ENCODE results near the gene U2AF1.
"Not testable (repeated sequence)": the region's sequence is repeated elsewhere in the genome, so short reads cannot be mapped to it uniquely, and the experiment has no call there.

The U2AF1 gene

GRCh38 chr21:43076023-43076637 lies 31.2 kb downstream of the U2AF1 start:
- DNase-seq, result not testable (repeated sequence)

- not testable (repeated sequence) for DNase-seq
Measured at GRCh38 chr21:43075170-43076022, 32.0 kb downstream of the U2AF1 start, which contains the start of gene CBS. Gene CBS (minus strand): TSS chr21:43075835. CDS start chr21:43072193, 3,642 bp downstream.

GRCh38 chr21:43074401-43075169 lies 32.8 kb downstream of the U2AF1 start:
- not testable (repeated sequence) for DNase-seq

- DNase-seq, result not testable (repeated sequence)
Measured at GRCh38 chr21:43072742-43073141, 34.6 kb downstream of the U2AF1 start.

DNA sequence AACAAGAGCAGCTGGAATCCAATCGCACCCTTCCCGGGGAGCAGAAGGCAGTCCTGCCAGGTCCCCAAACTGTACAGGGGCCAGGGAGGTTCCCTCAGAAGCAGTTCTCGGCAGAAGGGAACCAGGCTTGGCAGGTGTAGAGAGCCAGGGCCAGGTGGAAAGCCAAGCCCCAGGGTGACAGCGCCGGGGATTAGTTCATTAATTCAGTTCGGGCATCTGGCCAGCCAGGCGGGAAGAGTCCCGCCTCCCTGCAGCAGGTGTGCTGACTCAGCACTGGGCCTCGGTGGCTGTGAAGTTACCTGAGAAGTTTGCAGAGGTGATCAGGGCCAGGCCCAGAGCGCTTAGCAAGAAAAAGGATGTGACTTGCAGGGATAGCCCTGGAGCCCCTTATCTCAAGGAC lies 37.7 kb downstream of the U2AF1 start:
- not testable (repeated sequence) for DNase-seq

DNA sequence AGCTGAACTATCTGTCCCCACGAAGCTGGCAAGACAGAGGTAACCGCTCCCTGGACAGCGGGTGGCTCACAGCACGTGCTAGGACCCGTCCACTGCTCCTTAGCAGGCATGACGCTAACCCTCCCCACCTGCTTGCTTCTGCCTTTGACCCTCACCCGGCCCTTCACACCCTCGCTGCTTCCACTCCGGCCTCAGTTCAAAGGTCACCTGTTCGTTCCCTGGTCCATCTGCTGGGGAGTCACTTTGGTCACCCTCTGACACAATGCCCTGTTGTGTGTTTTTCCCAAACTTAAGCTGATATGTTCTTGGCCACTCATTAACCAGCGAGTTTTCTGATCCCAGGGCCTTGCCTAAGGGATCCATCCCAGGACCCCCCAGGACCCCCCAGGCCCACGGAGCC lies 39.3 kb downstream of the U2AF1 start:
- not testable (repeated sequence) for DNase-seq

DNA sequence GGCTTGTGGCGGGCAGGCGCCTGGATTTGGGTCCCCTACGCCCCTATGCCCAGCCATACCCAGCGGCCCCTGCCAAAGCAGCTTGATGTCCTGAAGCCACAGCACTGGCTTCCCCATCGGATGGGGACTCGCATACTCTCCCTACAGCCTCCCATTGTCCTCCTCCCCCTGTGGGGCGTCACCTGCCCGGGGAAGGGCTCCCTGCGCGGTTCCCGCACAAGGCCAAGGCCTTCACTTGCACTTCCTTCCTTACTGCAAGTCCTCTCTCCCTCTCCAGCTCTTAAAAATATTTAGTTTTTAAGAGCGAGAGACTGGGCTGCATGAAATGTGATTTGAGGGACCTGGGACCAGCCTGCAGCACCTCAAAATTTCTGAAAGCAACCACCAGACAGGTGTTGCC lies 40.7 kb downstream of the U2AF1 start:
- DNase-seq, result not testable (repeated sequence)

DNA sequence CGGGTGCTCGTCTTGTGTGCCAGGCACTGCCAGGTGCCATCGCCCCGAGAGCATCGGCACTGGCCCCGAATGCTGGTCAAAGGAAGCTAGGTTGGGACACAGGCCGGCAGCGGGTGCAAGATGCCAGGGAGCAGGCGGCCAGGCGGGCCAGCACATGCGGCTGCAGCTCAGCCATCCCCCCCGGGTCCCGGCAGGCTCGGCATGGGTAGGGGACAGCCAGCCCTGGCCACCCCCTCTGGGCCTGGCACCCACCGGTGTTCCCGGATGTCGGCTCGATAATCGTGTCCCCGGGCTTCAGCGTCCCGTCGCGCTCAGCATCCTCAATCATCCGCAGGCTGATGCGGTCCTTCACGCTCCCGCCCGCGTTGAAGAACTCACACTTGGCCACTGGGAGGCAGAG lies 41.4 kb downstream of the U2AF1 start:
- not testable (repeated sequence) for DNase-seq

- not testable (repeated sequence) for DNase-seq
Measured at GRCh38 chr21:43064265-43064917, 43.0 kb downstream of the U2AF1 start.

- DNase-seq, result not testable (repeated sequence)
Measured at GRCh38 chr21:43062955-43063664, 44.3 kb downstream of the U2AF1 start.

DNA sequence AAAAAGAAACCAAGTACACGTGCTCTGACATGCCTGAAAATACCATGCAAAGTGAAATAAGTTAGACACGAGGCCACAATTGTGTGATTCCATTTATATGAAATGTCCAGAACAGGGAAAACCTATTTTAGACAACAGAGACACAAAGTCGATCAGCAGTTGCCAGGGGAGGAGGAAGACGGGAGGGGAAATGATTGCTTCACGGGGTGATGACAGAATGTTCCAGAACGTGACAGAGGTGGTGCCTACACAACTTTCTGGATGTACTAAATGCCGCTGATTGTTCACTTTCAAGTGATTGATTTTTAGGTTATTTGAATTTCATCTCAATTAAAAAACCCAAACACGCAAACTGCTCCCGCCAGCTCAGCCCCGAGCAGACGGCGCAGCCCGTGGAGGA lies 54.3 kb downstream of the U2AF1 start:
- DNase-seq, result not testable (repeated sequence)

- DNase-seq, result not testable (repeated sequence)
Measured at GRCh38 chr21:43045876-43046821, 61.2 kb downstream of the U2AF1 start.

DNA sequence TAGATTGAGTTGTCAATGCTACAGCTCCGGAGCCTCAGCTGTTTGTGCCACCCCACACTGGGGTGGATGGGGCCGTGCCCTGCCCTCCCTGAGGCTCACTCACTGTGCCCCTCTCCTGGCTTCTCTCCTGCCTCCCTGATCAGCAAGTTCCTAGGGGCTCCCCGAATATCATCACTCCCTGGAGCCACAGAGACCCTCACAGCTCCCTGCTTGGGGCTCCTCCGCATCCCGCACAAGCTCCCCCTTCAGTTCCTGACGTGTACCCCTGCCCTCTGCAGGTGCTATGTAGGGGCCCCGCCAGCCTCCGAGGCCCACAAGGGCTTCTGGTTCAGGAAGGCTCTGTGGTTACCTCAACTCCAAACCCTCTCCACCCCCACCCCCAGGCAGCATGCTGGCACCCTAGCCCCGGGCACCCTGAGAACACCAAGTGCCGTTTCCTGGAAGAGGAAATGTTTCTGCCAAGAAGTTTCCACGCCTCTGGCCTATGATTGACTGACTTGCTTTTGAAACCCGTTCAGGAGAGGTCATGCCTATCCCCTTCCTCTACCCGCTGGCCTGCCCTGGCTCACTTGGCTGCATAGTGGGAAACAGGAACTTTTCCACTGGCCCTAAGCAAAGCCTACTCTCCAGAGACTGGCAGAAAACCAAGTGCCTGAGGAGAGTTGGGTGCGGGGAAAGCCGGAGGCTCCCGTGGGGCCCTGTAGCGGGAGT lies 62.0 kb downstream of the U2AF1 start:
- not testable (repeated sequence) for DNase-seq

DNA sequence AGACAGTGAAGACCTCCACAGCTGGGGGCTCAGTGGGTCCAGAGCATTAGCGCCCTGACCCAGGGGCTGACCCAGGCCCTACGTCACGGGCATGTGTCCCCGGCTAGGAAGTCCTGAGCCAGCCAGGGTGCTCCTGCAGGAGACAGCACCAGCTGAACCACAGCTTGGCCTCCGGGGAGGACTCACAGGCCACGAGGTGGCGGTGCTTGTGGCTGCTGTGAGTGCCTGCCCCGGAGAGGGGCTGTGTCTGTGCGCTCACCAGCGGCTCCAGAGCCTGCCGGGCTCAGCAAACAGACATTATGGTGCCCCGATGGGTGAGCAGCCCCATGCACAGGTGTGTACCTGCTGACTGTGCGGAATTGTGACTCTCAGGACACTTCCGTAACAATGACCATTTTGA lies 62.8 kb downstream of the U2AF1 start:
- not testable (repeated sequence) for DNase-seq

DNA sequence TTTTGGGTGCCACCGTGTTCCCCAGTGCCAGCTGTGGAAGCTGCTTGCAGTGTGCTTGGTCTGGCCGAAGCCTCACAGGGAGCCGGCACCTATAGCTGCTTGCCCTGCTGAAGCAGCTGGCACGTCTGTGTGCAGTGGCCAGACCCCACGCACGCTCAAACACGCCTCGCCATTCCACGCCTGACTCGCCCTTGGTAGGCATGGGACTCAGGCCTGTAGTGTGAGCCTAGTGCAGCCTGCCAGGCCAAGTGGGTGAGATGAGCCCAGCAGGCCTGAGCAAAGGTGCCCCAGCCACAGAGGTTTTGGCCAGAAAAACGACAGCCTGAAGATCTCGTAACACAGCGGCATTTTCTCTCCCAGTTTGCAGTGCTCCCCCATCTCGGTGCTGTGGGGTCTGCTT lies 64.1 kb downstream of the U2AF1 start:
- not testable (repeated sequence) for DNase-seq

Measured in T1000 (cell line).